H9 (cell line): Measurements from ENCODE around the gene ING2. TPM values are rescaled to one million over a fixed set of nuclear protein-coding genes. Genes with fewer than 3 reads are reported as not detected.

Source experiments
- DNase-seq: peaks from one replicate; pipeline ENCODE4 v3.0.0-alpha.2; 2017
- H2AFZ ChIP-seq: one replicate; pipeline ENCODE4 v1.6.1; 2013; ENCODE audit warnings: mild to moderate bottlenecking, low read length, control low read depth, moderate library complexity
- H2AK5ac ChIP-seq: 2 replicates; pipeline ENCODE4 v1.6.1; 2013; ENCODE audit warnings: low read length, control low read depth, mixed read lengths; ENCODE audit not compliant: insufficient read length
- H2BK120ac ChIP-seq: one replicate; pipeline ENCODE4 v1.6.1; 2013; ENCODE audit warnings: low read depth, mild to moderate bottlenecking, low read length, control low read depth, inconsistent platforms; ENCODE audit not compliant: poor library complexity, severe bottlenecking
- H2BK12ac ChIP-seq: 2 replicates; pipeline ENCODE4 v1.6.1; 2013; ENCODE audit warnings: low read length, control low read depth, mixed read lengths, low read depth; ENCODE audit not compliant: insufficient read length
- H2BK15ac ChIP-seq: 2 replicates; pipeline ENCODE4 v1.6.1; 2013; ENCODE audit warnings: low read depth, low read length, control low read depth
- H2BK20ac ChIP-seq: one replicate; pipeline ENCODE4 v1.6.1; 2013; ENCODE audit warnings: low read depth, mild to moderate bottlenecking, low read length, control low read depth, inconsistent platforms; ENCODE audit not compliant: poor library complexity, severe bottlenecking
- H2BK5ac ChIP-seq: 2 replicates; pipeline ENCODE4 v1.6.1; 2013; ENCODE audit warnings: low read length, control low read depth, mixed read lengths; ENCODE audit not compliant: insufficient read length
- H3K14ac ChIP-seq: 2 replicates; pipeline ENCODE4 v1.6.1; 2013; ENCODE audit warnings: low read length, control low read depth; ENCODE audit not compliant: insufficient read depth
- H3K18ac ChIP-seq: 2 replicates; pipeline ENCODE4 v1.6.1; 2013; ENCODE audit warnings: low read depth, mild to moderate bottlenecking, mixed read lengths, low read length, control low read depth; ENCODE audit not compliant: insufficient read length
- H3K23ac ChIP-seq: 2 replicates; pipeline ENCODE4 v1.6.1; 2013; ENCODE audit warnings: low read length, control low read depth, mixed read lengths, low read depth; ENCODE audit not compliant: insufficient read length
- H3K23me2 ChIP-seq: 2 replicates; pipeline ENCODE4 v1.6.1; 2013; ENCODE audit warnings: low read depth, mild to moderate bottlenecking, mixed read lengths, low read length, control low read depth; ENCODE audit not compliant: insufficient read length, poor library complexity, severe bottlenecking
- H3K27ac ChIP-seq: 2 replicates; pipeline ENCODE4 v1.5.1; 2013; ENCODE audit warnings: low read length, control low read depth, mixed read lengths, low read depth; ENCODE audit not compliant: insufficient read length
- H3K27me3 ChIP-seq: 2 replicates; pipeline ENCODE4 v1.6.1; 2013; ENCODE audit warnings: low read length, control low read depth, inconsistent platforms; ENCODE audit not compliant: insufficient read depth
- H3K4ac ChIP-seq: 2 replicates; pipeline ENCODE4 v1.6.1; 2013; ENCODE audit warnings: low read depth, mild to moderate bottlenecking, control low read depth, inconsistent platforms, low read length, moderate library complexity
- H3K4me1 ChIP-seq: 2 replicates; pipeline ENCODE4 v1.6.1; 2013; ENCODE audit warnings: low read length, control low read depth, inconsistent platforms; ENCODE audit not compliant: insufficient read depth
- H3K4me2 ChIP-seq: 2 replicates; pipeline ENCODE4 v1.6.1; 2013; ENCODE audit warnings: low read length, control low read depth, mixed read lengths; ENCODE audit not compliant: insufficient read length, insufficient read depth
- H3K56ac ChIP-seq: 2 replicates; pipeline ENCODE4 v1.6.1; 2013; ENCODE audit warnings: low read depth, mild to moderate bottlenecking, mixed read lengths, low read length, control low read depth; ENCODE audit not compliant: insufficient read length
- H3K79me1 ChIP-seq: 2 replicates; pipeline ENCODE4 v1.6.1; 2013; ENCODE audit warnings: low read depth, mild to moderate bottlenecking, moderate library complexity, low read length, control low read depth, inconsistent platforms; ENCODE audit not compliant: insufficient read depth, poor library complexity, severe bottlenecking
- H3K79me2 ChIP-seq: 2 replicates; pipeline ENCODE4 v1.6.1; 2013; ENCODE audit warnings: low read length, control low read depth, inconsistent platforms; ENCODE audit not compliant: insufficient read depth
- H3K9ac ChIP-seq: 2 replicates; pipeline ENCODE4 v1.6.1; 2013; ENCODE audit warnings: low read length, control low read depth, mixed read lengths; ENCODE audit not compliant: insufficient read length; ENCODE audit errors: extremely low read depth
- H3K9me3 ChIP-seq: one replicate; pipeline ENCODE4 v1.6.1; 2013; ENCODE audit warnings: low read depth, low read length, inconsistent platforms; ENCODE audit not compliant: control insufficient read depth
- H3T11ph ChIP-seq: one replicate; pipeline ENCODE4 v1.6.1; 2013; ENCODE audit warnings: mild to moderate bottlenecking, low read length, control low read depth, inconsistent platforms
- H4K20me1 ChIP-seq: one replicate; pipeline ENCODE4 v1.6.1; 2013; ENCODE audit not compliant: control insufficient read depth, insufficient read length, insufficient read depth
- H4K5ac ChIP-seq: 2 replicates; pipeline ENCODE4 v1.6.1; 2013; ENCODE audit warnings: low read depth, mild to moderate bottlenecking, mixed read lengths, low read length, control low read depth; ENCODE audit not compliant: insufficient read length
- H4K8ac ChIP-seq: replicated peaks from 2 replicates; pipeline ENCODE4 v1.6.1; 2013; ENCODE audit warnings: low read length, control low read depth, mixed read lengths, low read depth; ENCODE audit not compliant: insufficient read length
- H4K91ac ChIP-seq: 2 replicates; pipeline ENCODE4 v1.6.1; 2013; ENCODE audit warnings: low read depth, mild to moderate bottlenecking, moderate library complexity, mixed read lengths, low read length, control low read depth; ENCODE audit not compliant: insufficient read length
- H3K27ac Mint-ChIP-seq, 3 experiments: 2 replicates in 2 of 3; 3 replicates in 1 of 3; pipeline ENCODE4 v1.8.0; 2020 to 2021; ENCODE audit warnings: mixed read lengths in 3 of 3, mild to moderate bottlenecking in 1 of 3, moderate library complexity in 1 of 3
- H3K27me3 Mint-ChIP-seq: 2 replicates; pipeline ENCODE4 v1.8.0; 2021; ENCODE audit warnings: low read depth, mild to moderate bottlenecking, moderate library complexity, mixed read lengths
- H3K36me3 Mint-ChIP-seq, 3 experiments: 2 replicates in 2 of 3; 3 replicates in 1 of 3; pipeline ENCODE4 v1.8.0; 2020 to 2021; ENCODE audit warnings: low read depth in 3 of 3, mixed read lengths in 3 of 3; ENCODE audit not compliant: insufficient read depth in 1 of 3
- H3K4me1 Mint-ChIP-seq, 2 experiments: 2 replicates each; pipeline ENCODE4 v1.8.0; 2020; ENCODE audit warnings: mixed read lengths in 2 of 2
- H3K4me3 Mint-ChIP-seq, 2 experiments: 2 replicates in 1 of 2; 3 replicates in 1 of 2; pipeline ENCODE4 v1.8.0; 2020 to 2021; ENCODE audit warnings: mild to moderate bottlenecking in 2 of 2, mixed read lengths in 2 of 2, moderate library complexity in 1 of 2
- H3K9me3 Mint-ChIP-seq, 2 experiments: 2 replicates in 1 of 2; 3 replicates in 1 of 2; pipeline ENCODE4 v1.8.0; 2020; ENCODE audit warnings: mild to moderate bottlenecking in 2 of 2, mixed read lengths in 2 of 2, moderate library complexity in 1 of 2
- WGBS: extraction: QIAGEN DNeasy Blood & Tissue Kit; methylation state at CpG from one replicate; pipeline ENCODE4 v1.1.7; 2013; ENCODE audit warnings: missing lambda C conversion rate, low lambda C conversion rate, mixed read lengths; ENCODE audit not compliant: insufficient read length; ENCODE audit errors: extremely low coverage; 5-methylcytosine and 5-hydroxymethylcytosine counted together
- total RNA-seq: library from RNA; stranded (reverse); gene quantifications from 2 replicates; pipeline ENCODE4 v1.2.1, GENCODE V29; 2021
- TF ChIP-seq, protein P1 (sequence below): fragments of 200-600 bp; sonication (generic); conservative IDR thresholded peaks from 3 replicates; pipeline ENCODE4 v1.8.0; 2021; ENCODE audit warnings: antibody characterized with exemption, mild to moderate bottlenecking

Gene ING2
- total RNA-seq, 1 experiment from 2014 or later: 18.6 TPM

DNA sequence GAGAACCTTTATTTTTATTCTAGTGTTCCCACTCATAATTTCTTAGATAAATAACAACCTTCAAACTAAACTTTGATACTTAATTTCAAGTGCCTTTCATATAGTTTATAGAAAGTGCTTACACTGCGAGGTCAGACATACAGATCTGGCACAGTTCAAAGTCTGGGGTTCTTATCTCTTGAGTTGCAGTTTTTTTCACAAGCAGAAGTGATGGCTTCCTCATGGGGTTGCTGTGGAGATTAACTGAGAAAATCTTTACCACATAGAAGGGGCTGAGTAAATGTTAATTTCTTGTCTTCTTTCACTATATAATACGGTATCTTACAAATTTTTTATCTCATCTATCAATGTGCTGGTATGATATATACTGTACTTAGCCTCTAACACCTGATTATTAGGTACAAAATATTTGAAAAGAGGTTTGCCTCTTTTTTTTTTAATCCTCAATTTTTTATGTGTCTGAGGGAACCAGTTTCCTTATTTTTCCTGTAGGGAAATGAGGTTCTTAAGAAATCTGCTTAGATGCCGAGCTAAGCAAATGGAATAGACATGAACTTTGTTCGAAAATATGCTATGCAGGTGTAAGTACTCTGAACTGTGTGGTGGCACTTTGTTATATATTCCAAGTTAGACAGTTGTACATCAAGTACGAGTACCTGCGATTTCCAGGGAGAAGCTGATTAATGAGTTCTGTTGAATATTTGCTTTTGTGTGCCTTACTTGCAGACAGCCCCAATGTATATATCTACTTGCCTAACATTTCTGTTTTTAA is 3.3 kb downstream of the ING2 start:
- Histone ChIP-seq H2AFZ (no peak overlapping the region), H3K4me1 (no peaks in the 10 kb centered on the region), H3K23me2 (peaks cover 8% of the 10 kb centered on the region), H3K23ac (no peak overlapping the region), H4K20me1 (no peaks in the 10 kb centered on the region), H4K91ac (no peak overlapping the region), H2BK12ac (no peak overlapping the region), H4K5ac (no peak overlapping the region), H4K8ac (no peak overlapping the region), H3K79me2 (peaks cover 5% of the 10 kb centered on the region; the same call in 1 of the 2 replicates), H3K18ac (no peak overlapping the region), H3K56ac (no peak overlapping the region), H2BK15ac (no peak overlapping the region), H3K4me2 (no peak overlapping the region), H2BK20ac (no peak overlapping the region), H2AK5ac (no peak overlapping the region), H3T11ph (no peak overlapping the region), H3K27ac (no peak overlapping the region), H3K9ac (no peak overlapping the region), H2BK5ac (no peak overlapping the region), H3K79me1 (no peaks in the 10 kb centered on the region), H3K9me3 (no peaks in the 10 kb centered on the region), H3K27me3 (no peaks in the 10 kb centered on the region), H3K14ac (no peak overlapping the region), H2BK120ac (no peak overlapping the region), H3K4ac (no peak overlapping the region)
- DNase-seq: no peak
- Mint-ChIP-seq H3K9me3 (no peaks in the 10 kb centered on the region), H3K36me3 (peaks cover 9 to 25% (median 23%) of the 10 kb centered on the region in 3 experiments; a peak in 6 of 7 replicates), H3K4me1 (peaks cover 13 to 17% of the 10 kb centered on the region in 2 experiments), H3K27ac (no peak overlapping the region), H3K4me3 (no peak overlapping the region), H3K27me3 (no peaks in the 10 kb centered on the region)
- TF ChIP-seq, protein P1, sequence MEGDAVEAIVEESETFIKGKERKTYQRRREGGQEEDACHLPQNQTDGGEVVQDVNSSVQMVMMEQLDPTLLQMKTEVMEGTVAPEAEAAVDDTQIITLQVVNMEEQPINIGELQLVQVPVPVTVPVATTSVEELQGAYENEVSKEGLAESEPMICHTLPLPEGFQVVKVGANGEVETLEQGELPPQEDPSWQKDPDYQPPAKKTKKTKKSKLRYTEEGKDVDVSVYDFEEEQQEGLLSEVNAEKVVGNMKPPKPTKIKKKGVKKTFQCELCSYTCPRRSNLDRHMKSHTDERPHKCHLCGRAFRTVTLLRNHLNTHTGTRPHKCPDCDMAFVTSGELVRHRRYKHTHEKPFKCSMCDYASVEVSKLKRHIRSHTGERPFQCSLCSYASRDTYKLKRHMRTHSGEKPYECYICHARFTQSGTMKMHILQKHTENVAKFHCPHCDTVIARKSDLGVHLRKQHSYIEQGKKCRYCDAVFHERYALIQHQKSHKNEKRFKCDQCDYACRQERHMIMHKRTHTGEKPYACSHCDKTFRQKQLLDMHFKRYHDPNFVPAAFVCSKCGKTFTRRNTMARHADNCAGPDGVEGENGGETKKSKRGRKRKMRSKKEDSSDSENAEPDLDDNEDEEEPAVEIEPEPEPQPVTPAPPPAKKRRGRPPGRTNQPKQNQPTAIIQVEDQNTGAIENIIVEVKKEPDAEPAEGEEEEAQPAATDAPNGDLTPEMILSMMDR: no peak
- WGBS: no CpG with 5 or more reads among the region's 6 CpGs
